GM12891 (cell line): ENCODE measurements around the gene PDXP.

Experiments
- POLR2A ChIP-seq: IDR thresholded peaks from 2 replicates; pipeline ENCODE4 v1.6.1; 2011; ENCODE audit warnings: low read depth, low read length, control low read depth
- POLR2AphosphoS5 ChIP-seq: IDR thresholded peaks from 2 replicates; pipeline ENCODE4 v1.6.1; 2011; ENCODE audit warnings: low read depth, low read length, control low read depth
- POU2F2 ChIP-seq: IDR thresholded peaks from 2 replicates; pipeline ENCODE4 v1.6.1; 2011; ENCODE audit warnings: low read depth, mild to moderate bottlenecking, control low read depth, low read length, moderate library complexity
- SPI1 ChIP-seq: IDR thresholded peaks from 2 replicates; pipeline ENCODE4 v1.6.1; 2011; ENCODE audit warnings: low read depth, low read length, control low read depth
- TAF1 ChIP-seq: IDR thresholded peaks from 2 replicates; pipeline ENCODE4 v1.6.1; 2011; ENCODE audit warnings: low read depth, low read length, control low read depth

DNA sequence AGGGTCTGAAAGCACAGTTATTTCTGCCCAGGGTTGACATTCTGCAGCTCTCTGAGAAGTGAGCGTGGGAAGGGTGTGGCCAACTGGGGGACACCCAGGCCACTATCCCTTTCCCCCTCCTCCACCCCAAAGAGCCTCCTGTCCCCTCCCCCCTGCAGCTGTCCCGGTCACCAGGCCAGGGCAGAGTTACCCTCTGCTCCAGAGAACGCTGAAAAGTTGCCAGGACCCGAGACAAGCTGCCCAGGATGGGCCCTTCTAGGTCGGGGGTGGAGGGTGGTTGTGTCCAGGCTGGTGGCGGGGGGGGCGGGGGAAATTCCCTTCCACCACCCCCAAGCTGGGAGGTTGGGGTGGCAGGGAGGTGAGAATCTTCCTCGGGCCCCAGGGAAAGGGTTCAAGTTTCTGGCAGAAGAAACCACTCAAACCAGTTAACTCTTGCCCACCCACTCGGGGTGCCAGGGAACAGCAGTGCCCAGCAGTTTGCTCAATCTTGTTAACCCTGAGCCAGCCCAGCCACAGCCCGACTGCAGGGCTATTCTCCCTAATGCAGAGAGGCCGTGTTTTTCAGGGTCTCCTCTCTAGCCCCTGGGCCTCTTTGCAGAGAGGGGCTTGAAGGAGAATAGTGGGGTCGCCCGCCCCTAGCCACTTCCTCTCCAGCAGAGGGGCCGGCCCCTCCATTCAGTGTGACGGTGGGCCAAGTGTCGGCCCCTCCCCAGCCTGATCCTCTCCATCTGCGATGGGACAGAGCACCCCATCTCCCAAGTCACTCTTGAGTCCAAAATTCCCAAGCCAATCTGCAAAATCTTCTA lies 17.6 kb downstream of the PDXP start:
- no peak for TF ChIP-seq POLR2AphosphoS5
- TF ChIP-seq TAF1 = no peak
- TF ChIP-seq SPI1 = no peak; the same call in 1 of the 2 replicates
- no peak for TF ChIP-seq POLR2A
- no peak for TF ChIP-seq POU2F2
